ENCODE data around the gene FAM216A. TPM values are rescaled to one million over a fixed set of nuclear protein-coding genes. Genes with fewer than 3 reads are reported as not detected.
"Not testable (repeated sequence)": the region's sequence is repeated elsewhere in the genome, so short reads cannot be mapped to it uniquely, and the experiment has no call there.

Gene FAM216A
- polyA plus RNA-seq, 1 donor from 2014 or later, result 77.4 TPM

DNA sequence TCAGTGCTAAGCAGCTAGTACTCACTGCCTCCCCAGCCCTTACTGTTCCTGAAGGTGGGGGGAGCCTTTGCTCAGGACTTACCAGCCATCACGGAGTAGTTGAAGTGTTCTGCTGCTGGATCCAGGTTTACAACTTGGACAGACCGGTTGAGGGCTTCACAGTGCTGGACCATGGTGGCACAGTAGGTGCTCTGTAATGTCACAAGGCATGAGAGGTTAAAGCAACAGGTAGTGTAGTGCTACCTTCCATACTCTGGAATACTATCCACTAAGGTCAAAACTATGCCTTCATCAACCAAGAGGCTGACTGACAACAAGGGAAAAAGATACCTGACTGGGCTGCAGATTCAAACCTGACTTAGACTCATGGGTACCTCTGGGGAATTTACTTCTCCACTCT lies 3.6 kb upstream of the FAM216A start:
- H3K9me2 ChIP-seq (ENCODE audit: insufficient read depth, low read length), result no peaks in the 10 kb centered on the region
- H2AFZ ChIP-seq (ENCODE audit: low read depth, low read length), result no peak overlapping the region
- H3K79me2 ChIP-seq (replicated peaks; ENCODE audit: insufficient read depth, low read length), result peaks cover 14% of the 10 kb centered on the region
- no peak overlapping the region for H3K4me3 ChIP-seq (ENCODE audit: low read length)
- H3K4me2 ChIP-seq (ENCODE audit: low read length), result no peak overlapping the region
- H3K27me3 ChIP-seq (ENCODE audit: insufficient read depth, low read depth, low read length), result no peaks in the 10 kb centered on the region
- H3K9ac ChIP-seq (ENCODE audit: low read length), result no peak overlapping the region
- no peaks in the 10 kb centered on the region for H4K20me1 ChIP-seq (ENCODE audit: insufficient read depth)
- no peaks in the 10 kb centered on the region for H3K36me3 ChIP-seq (ENCODE audit: insufficient read depth, low read length)
- H3F3A ChIP-seq (ENCODE audit: insufficient read depth, low read length, poor library complexity, severe bottlenecking), result no peaks in the 10 kb centered on the region
- no peaks in the 10 kb centered on the region for H3K9me3 ChIP-seq (ENCODE audit: low read length)
- TF ChIP-seq SMC3 (conservative IDR thresholded peaks at IDR 0.05; ENCODE audit: poor library complexity) (no peak), EZH2 (IDR thresholded peaks at IDR 0.05; ENCODE audit: borderline replicate concordance, insufficient read depth, low read length, poor library complexity, severe bottlenecking) (no peak), RAD21 (conservative IDR thresholded peaks at IDR 0.05) (no peak), POLR2AphosphoS5 (IDR thresholded peaks at IDR 0.05) (no peak), EP300 (conservative IDR thresholded peaks at IDR 0.05; ENCODE audit: poor library complexity, severe bottlenecking) (no peak), TAF1 (IDR thresholded peaks at IDR 0.05; ENCODE audit: low read depth) (no peak), MXI1 (conservative IDR thresholded peaks at IDR 0.05; ENCODE audit: poor library complexity, severe bottlenecking) (no peak)
- TF ChIP-seq, protein P1, sequence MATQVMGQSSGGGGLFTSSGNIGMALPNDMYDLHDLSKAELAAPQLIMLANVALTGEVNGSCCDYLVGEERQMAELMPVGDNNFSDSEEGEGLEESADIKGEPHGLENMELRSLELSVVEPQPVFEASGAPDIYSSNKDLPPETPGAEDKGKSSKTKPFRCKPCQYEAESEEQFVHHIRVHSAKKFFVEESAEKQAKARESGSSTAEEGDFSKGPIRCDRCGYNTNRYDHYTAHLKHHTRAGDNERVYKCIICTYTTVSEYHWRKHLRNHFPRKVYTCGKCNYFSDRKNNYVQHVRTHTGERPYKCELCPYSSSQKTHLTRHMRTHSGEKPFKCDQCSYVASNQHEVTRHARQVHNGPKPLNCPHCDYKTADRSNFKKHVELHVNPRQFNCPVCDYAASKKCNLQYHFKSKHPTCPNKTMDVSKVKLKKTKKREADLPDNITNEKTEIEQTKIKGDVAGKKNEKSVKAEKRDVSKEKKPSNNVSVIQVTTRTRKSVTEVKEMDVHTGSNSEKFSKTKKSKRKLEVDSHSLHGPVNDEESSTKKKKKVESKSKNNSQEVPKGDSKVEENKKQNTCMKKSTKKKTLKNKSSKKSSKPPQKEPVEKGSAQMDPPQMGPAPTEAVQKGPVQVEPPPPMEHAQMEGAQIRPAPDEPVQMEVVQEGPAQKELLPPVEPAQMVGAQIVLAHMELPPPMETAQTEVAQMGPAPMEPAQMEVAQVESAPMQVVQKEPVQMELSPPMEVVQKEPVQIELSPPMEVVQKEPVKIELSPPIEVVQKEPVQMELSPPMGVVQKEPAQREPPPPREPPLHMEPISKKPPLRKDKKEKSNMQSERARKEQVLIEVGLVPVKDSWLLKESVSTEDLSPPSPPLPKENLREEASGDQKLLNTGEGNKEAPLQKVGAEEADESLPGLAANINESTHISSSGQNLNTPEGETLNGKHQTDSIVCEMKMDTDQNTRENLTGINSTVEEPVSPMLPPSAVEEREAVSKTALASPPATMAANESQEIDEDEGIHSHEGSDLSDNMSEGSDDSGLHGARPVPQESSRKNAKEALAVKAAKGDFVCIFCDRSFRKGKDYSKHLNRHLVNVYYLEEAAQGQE (IDR thresholded peaks at IDR 0.05; ENCODE audit: borderline replicate concordance), result no peak
- TF ChIP-seq, protein P2, sequence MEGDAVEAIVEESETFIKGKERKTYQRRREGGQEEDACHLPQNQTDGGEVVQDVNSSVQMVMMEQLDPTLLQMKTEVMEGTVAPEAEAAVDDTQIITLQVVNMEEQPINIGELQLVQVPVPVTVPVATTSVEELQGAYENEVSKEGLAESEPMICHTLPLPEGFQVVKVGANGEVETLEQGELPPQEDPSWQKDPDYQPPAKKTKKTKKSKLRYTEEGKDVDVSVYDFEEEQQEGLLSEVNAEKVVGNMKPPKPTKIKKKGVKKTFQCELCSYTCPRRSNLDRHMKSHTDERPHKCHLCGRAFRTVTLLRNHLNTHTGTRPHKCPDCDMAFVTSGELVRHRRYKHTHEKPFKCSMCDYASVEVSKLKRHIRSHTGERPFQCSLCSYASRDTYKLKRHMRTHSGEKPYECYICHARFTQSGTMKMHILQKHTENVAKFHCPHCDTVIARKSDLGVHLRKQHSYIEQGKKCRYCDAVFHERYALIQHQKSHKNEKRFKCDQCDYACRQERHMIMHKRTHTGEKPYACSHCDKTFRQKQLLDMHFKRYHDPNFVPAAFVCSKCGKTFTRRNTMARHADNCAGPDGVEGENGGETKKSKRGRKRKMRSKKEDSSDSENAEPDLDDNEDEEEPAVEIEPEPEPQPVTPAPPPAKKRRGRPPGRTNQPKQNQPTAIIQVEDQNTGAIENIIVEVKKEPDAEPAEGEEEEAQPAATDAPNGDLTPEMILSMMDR (IDR thresholded peaks at IDR 0.05; ENCODE audit: poor library complexity, severe bottlenecking), result no peak
- no peak overlapping the region for H3K27ac ChIP-seq (ENCODE audit: low read length)

DNA sequence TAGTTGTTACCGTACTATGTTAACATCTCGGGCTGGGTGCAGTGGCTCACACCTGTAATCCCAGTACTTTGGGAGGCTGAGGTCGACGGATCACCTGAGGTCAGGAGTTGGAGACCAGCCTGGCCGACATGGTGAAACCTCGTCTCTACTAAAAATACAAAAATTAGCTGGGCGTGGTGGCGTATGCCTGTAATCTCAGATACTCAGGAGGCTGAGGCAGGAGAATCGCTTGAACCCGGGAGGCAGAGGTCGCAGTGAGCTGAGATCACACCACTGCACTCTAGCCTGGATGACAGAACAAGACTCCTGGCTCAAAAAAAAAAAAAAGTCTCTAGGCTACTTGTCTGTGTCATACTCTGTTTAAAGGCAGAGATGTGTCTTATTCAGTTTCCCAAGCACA lies 2.9 kb upstream of the FAM216A start:
- not testable (repeated sequence) for H3K4me2 ChIP-seq (ENCODE audit: low read length); H3F3A ChIP-seq (ENCODE audit: insufficient read depth, low read length, poor library complexity, severe bottlenecking); H3K4me3 ChIP-seq (ENCODE audit: low read length); H3K9me2 ChIP-seq (ENCODE audit: insufficient read depth, low read length); H2AFZ ChIP-seq (ENCODE audit: low read depth, low read length); H4K20me1 ChIP-seq (ENCODE audit: insufficient read depth); H3K27me3 ChIP-seq (ENCODE audit: insufficient read depth, low read depth, low read length); H3K9ac ChIP-seq (ENCODE audit: low read length); H3K36me3 ChIP-seq (ENCODE audit: insufficient read depth, low read length); H3K27ac ChIP-seq (ENCODE audit: low read length); H3K9me3 ChIP-seq (ENCODE audit: low read length)
- H3K79me2 ChIP-seq (replicated peaks; ENCODE audit: insufficient read depth, low read length), result peaks cover 14% of the 10 kb centered on the region

DNA sequence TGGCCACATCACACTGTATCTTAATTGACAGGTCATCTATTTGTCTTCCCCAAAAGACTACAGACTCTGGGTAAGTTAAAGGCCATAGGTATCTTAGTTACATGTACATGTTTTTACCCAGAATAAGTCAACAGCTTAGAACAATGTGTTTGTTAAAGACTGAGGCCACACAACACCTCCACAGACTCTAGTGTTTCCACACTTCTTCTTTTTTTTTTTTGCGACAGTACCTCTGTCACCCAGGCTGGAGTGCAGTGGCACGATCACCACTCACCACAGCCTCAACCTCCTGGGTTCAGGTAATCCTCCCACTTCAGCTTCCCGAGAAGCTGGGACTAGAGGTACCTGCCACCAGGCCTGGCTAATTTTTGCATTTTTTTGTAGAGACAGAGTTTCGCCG lies 1.9 kb upstream of the FAM216A start:
- no peaks in the 10 kb centered on the region for H3K9me2 ChIP-seq (ENCODE audit: insufficient read depth, low read length)
- H3K4me2 ChIP-seq (ENCODE audit: low read length), result peak overlapping the region; percentile 90
- H3K9ac ChIP-seq (ENCODE audit: low read length), result no peak overlapping the region
- H2AFZ ChIP-seq (ENCODE audit: low read depth, low read length), result no peak overlapping the region
- H3K9me3 ChIP-seq (ENCODE audit: low read length), result no peaks in the 10 kb centered on the region
- peak overlapping the region; percentile 97 for H3K4me3 ChIP-seq (ENCODE audit: low read length)
- no peaks in the 10 kb centered on the region for H4K20me1 ChIP-seq (ENCODE audit: insufficient read depth)
- H3K27ac ChIP-seq (ENCODE audit: low read length), result no peak overlapping the region
- H3K36me3 ChIP-seq (ENCODE audit: insufficient read depth, low read length), result no peaks in the 10 kb centered on the region
- TF ChIP-seq EP300 (conservative IDR thresholded peaks at IDR 0.05; ENCODE audit: poor library complexity, severe bottlenecking) (no peak), EZH2 (IDR thresholded peaks at IDR 0.05; ENCODE audit: borderline replicate concordance, insufficient read depth, low read length, poor library complexity, severe bottlenecking) (no peak), POLR2AphosphoS5 (IDR thresholded peaks at IDR 0.05) (no peak), SMC3 (conservative IDR thresholded peaks at IDR 0.05; ENCODE audit: poor library complexity) (no peak), TAF1 (IDR thresholded peaks at IDR 0.05; ENCODE audit: low read depth) (no peak), MXI1 (conservative IDR thresholded peaks at IDR 0.05; ENCODE audit: poor library complexity, severe bottlenecking) (no peak), RAD21 (conservative IDR thresholded peaks at IDR 0.05) (no peak)
- TF ChIP-seq, protein P2 (IDR thresholded peaks at IDR 0.05; ENCODE audit: poor library complexity, severe bottlenecking), result no peak
- TF ChIP-seq, protein P1 (IDR thresholded peaks at IDR 0.05; ENCODE audit: borderline replicate concordance), result no peak
- H3K27me3 ChIP-seq (ENCODE audit: insufficient read depth, low read depth, low read length), result no peaks in the 10 kb centered on the region
- H3K79me2 ChIP-seq (replicated peaks; ENCODE audit: insufficient read depth, low read length), result peaks cover 14% of the 10 kb centered on the region
- H3F3A ChIP-seq (ENCODE audit: insufficient read depth, low read length, poor library complexity, severe bottlenecking), result no peaks in the 10 kb centered on the region

Data from neural cell (in vitro differentiated cells).